DOHH2 (cell line): Measurements from ENCODE around the gene MLC1.

ENCODE experiments used
- H3F3A ChIP-seq: fragments of 200-600 bp; sonication (generic), shearing (Covaris generic); 2 replicates; pipeline ENCODE4 v1.6.0; 2016; ENCODE audit warnings: antibody characterized with exemption, mild to moderate bottlenecking; ENCODE audit not compliant: control insufficient read depth, insufficient read depth
- H3K27ac ChIP-seq: fragments of 200-600 bp; sonication (generic); 2 replicates; pipeline ENCODE4 v1.5.1; 2014; ENCODE audit warnings: low read depth, mild to moderate bottlenecking, low read length, moderate library complexity
- H3K27me3 ChIP-seq: fragments of 200-600 bp; sonication (generic); 2 replicates; pipeline ENCODE4 v1.6.1; 2014; ENCODE audit warnings: mild to moderate bottlenecking, low read length, mixed read lengths; ENCODE audit not compliant: control insufficient read depth
- H3K36me3 ChIP-seq: fragments of 200-600 bp; sonication (generic); 2 replicates; pipeline ENCODE4 v1.6.1; 2014; ENCODE audit warnings: mild to moderate bottlenecking, low read length, moderate library complexity, mixed read lengths; ENCODE audit not compliant: control insufficient read depth
- H3K4me1 ChIP-seq: fragments of 200-600 bp; sonication (generic); 2 replicates; pipeline ENCODE4 v1.6.1; 2014; ENCODE audit warnings: mild to moderate bottlenecking, low read length, mixed read lengths; ENCODE audit not compliant: control insufficient read depth
- H3K4me2 ChIP-seq: fragments of 200-600 bp; sonication (generic); 2 replicates; pipeline ENCODE4 v1.6.0; 2014; ENCODE audit warnings: mild to moderate bottlenecking, low read length, moderate library complexity
- H3K4me3 ChIP-seq: fragments of 200-600 bp; sonication (generic); 2 replicates; pipeline ENCODE4 v1.5.1; 2014; ENCODE audit warnings: mild to moderate bottlenecking, low read length, mixed read lengths
- H3K79me2 ChIP-seq: fragments of 200-600 bp; sonication (generic); 2 replicates; pipeline ENCODE4 v1.6.1; 2014; ENCODE audit warnings: mild to moderate bottlenecking, low read length, mixed read lengths; ENCODE audit not compliant: control insufficient read depth
- H3K9me2 ChIP-seq: fragments of 200-600 bp; sonication (generic); replicated peaks from 2 replicates; pipeline ENCODE4 v1.6.1; 2014; ENCODE audit warnings: mild to moderate bottlenecking, low read length, mixed read lengths; ENCODE audit not compliant: control insufficient read depth
- H3K9me3 ChIP-seq: fragments of 200-600 bp; sonication (generic); 2 replicates; pipeline ENCODE4 v1.6.1; 2014; ENCODE audit warnings: antibody characterized with exemption, low read length, mixed read lengths; ENCODE audit not compliant: control insufficient read depth, insufficient read depth
- H4K20me1 ChIP-seq: fragments of 200-600 bp; sonication (generic); 2 replicates; pipeline ENCODE4 v1.6.0; 2014; ENCODE audit warnings: low read depth, mild to moderate bottlenecking, antibody characterized with exemption, low read length, moderate library complexity; ENCODE audit not compliant: control insufficient read depth, insufficient read depth
- CTCF ChIP-seq: fragments of 200-600 bp; sonication (generic); IDR thresholded peaks from one replicate; pipeline ENCODE4 v1.5.1; 2014; ENCODE audit warnings: antibody characterized with exemption, mild to moderate bottlenecking, low read depth, low read length; ENCODE audit not compliant: poor library complexity, severe bottlenecking
- EZH2phosphoT487 ChIP-seq: fragments of 200-600 bp; sonication (generic); IDR thresholded peaks from 2 replicates; pipeline ENCODE4 v1.6.1; 2017; ENCODE audit warnings: borderline replicate concordance, mild to moderate bottlenecking, antibody characterized with exemption, low read length, moderate library complexity, mixed read lengths

MLC1 gene

GRCh38 chr22:50085211-50085972, at the start of gene MLC1:
MLC1 (minus strand) TSS chr22:50085426; CDS start chr22:50084902, 524 bp downstream.
- TF ChIP-seq EZH2phosphoT487 (no peak), CTCF (no peak)
- no peak within 1 kb of the TSS for H3K4me3 ChIP-seq
- peaks cover 12% of the 10 kb centered on the region for H3K9me3 ChIP-seq
- H3K27me3 ChIP-seq, result peaks cover 5% of the 10 kb centered on the region
- H4K20me1 ChIP-seq, result no peaks in the 10 kb centered on the region
- H3K36me3 ChIP-seq, result no peaks in the 10 kb centered on the region
- no peak within 1 kb of the TSS for H3K27ac ChIP-seq
- no peaks in the 10 kb centered on the region for H3F3A ChIP-seq
- H3K9me2 ChIP-seq, result no peaks in the 10 kb centered on the region
- no peaks in the 10 kb centered on the region for H3K79me2 ChIP-seq
- no peaks in the 10 kb centered on the region for H3K4me1 ChIP-seq
- no peak within 1 kb of the TSS for H3K4me2 ChIP-seq

- Histone ChIP-seq H3K79me2 (no peaks in the 10 kb centered on the region), H3K4me2 (no peak overlapping the region), H4K20me1 (no peaks in the 10 kb centered on the region), H3F3A (no peaks in the 10 kb centered on the region), H3K36me3 (no peaks in the 10 kb centered on the region), H3K9me3 (no peaks in the 10 kb centered on the region), H3K9me2 (no peaks in the 10 kb centered on the region), H3K4me1 (no peaks in the 10 kb centered on the region), H3K27ac (no peak overlapping the region), H3K4me3 (no peak overlapping the region), H3K27me3 (peaks cover 15% of the 10 kb centered on the region)
- TF ChIP-seq EZH2phosphoT487 (no peak), CTCF (no peak)
These were observed 49.3 kb upstream of the MLC1 start for GRCh38 chr22:50134481-50134880.

- H3K9me2 ChIP-seq, result no peaks in the 10 kb centered on the region
- H3K4me3 ChIP-seq, result no peak overlapping the region
- H3K36me3 ChIP-seq, result no peaks in the 10 kb centered on the region
- H4K20me1 ChIP-seq, result no peaks in the 10 kb centered on the region
- H3K9me3 ChIP-seq, result no peaks in the 10 kb centered on the region
- no peak for TF ChIP-seq CTCF
- TF ChIP-seq EZH2phosphoT487, result no peak
- H3F3A ChIP-seq, result no peaks in the 10 kb centered on the region
- no peak overlapping the region for H3K4me2 ChIP-seq
- no peak overlapping the region for H3K27ac ChIP-seq
- H3K79me2 ChIP-seq, result no peaks in the 10 kb centered on the region
- no peaks in the 10 kb centered on the region for H3K4me1 ChIP-seq
- H3K27me3 ChIP-seq, result peaks cover 15% of the 10 kb centered on the region
These were observed 46.7 kb upstream of the MLC1 start for GRCh38 chr22:50131894-50132293.
